Renal cortex interstitium (tissue), 11 donors: Measurements from ENCODE around the gene WARS2. TPM values are rescaled to one million over a fixed set of nuclear protein-coding genes. Genes with fewer than 3 reads are reported as not detected.
A peak's percentile ranks its signal among the peaks of the same experiment; 100 is the strongest.

Experiments
- DNase-seq, 11 donors: peaks; one replicate each; pipeline ENCODE4 v3.0.0-alpha.2; 2013; ENCODE audit warnings: low read depth in 9 of 11, low spot score in 4 of 11; ENCODE audit errors: extremely low read depth in 1 of 11
- polyA plus RNA-seq, 3 donors: library from polyadenylated mRNA; unstranded; fragments of 120-200 nt; gene quantifications; one replicate each; pipeline ENCODE4 v1.2.1, GENCODE V29; 2013; ENCODE audit not compliant: insufficient read length in 3 of 3

The WARS2 gene
- polyA plus RNA-seq, 3 donors = 20.8 to 22.7 (median 22.5) TPM

DNA sequence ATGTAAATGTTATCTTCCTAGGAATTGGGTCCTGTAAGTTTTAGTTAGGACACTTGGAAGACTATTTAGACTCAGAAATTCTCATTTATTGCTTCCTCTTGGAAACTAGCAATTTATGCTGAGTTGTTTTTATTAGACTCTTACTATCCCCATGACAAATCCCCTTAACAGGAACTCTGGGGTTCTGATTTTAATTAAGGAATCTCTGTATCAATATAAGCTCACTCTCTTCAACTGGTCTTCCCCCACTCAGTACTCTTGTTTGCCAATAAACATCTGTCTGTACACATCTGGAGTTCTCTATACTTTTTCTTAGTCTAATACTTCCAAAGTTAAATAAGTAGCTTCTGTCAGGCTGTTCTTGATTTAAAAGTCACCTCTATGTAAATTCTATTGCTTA is 88.2 kb downstream of the WARS2 start:
- no peak for DNase-seq

DNA sequence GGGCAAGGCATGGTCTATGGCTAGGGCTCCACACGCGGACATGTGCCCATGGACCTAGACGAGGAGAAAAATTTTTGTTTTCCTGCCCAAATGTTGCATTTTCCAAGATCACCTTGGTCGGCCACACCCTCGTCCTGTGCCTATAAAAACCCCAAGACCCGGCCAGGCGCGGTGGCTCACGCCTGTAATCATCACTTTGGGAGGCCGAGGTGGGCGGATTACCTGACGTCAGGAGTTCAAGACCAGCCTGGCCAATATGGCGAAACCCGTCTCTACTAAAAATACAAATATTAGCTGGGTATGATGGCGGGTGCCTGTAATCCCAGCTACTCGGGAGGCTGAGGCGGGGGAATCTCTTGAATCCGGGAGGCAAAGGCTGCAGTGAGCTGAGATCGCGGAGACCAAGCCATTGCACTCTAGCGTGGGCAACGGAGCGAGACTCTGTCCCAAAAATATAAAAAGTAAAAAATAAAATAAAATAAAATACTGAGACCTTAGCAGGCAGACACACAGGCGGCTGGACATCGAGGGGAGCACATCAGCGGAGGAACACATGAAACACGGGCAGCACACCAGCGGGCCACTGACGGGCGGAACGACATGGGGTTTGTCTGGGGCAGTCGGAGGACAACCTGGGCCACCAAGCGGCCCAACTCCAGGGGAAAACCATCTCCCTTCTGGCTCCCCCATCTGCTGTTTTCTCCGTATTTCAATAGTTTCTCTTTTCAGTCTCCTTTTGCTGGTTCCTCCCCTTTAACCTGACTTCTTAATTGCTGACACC is 91.6 kb downstream of the WARS2 start:
- DNase-seq = no peak

DNA sequence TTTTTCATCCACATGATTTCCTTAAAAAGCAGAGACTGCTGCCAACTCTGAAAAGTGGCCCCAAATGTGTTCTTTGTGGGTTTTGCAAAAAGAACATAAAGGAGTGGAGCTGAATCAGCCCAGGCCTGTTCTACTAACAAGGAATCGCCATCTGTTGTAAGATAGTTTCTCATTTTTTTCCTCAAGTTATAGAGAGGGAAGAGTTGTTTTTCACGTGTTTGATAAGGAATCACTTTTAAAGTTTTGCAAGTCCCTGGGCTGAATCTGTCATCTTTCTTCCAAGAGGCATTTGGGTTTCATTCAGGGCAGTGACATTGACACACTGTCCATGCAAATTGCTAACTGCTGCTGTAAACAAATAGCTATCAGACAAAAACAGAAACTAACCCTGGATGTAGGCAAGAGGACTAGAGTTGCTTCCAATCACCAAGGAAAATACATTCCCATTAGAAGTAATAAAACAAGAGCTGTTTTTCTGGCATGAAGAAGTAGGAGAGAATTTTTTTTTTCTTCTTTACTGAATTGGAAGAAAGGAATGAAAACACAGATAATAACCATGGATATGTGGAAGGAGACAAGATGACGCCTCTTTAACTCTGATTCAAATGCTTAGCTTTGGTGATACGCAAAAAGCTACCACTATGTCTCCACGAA is 93.5 kb downstream of the WARS2 start:
- no peak for DNase-seq

GRCh38 chr1:119046429-119046784 is 94.0 kb downstream of the WARS2 start:
- no peak for DNase-seq

- peak in 2 of 11 donors; percentile 5 to 15 for DNase-seq
These were observed 95.2 kb downstream of the WARS2 start for GRCh38 chr1:119045096-119045746.

- no peak for DNase-seq
These were observed 99.5 kb downstream of the WARS2 start for GRCh38 chr1:119040906-119041305.

GRCh38 chr1:119040489-119040888 is 100.0 kb downstream of the WARS2 start:
- DNase-seq = no peak

DNA sequence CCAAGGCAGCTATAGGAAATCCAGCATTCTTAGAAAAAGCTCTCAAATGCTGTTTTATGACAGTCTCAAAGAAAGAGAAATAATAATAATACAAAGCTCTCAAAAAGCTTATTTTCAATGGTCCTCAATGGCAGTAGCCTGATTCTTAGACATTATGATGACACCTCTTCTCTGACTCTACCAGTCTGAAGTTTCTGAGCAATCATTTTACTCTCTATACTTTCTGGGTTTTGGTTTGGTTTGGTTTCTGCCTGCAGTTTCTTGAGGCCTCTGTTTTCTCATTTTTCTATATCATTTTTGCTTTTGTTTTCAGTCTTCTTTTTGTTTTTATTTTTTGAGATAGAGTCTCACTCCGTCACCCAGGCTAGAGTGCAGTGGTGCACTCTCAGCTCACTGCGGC is 102.1 kb downstream of the WARS2 start:
- no peak for DNase-seq

DNA sequence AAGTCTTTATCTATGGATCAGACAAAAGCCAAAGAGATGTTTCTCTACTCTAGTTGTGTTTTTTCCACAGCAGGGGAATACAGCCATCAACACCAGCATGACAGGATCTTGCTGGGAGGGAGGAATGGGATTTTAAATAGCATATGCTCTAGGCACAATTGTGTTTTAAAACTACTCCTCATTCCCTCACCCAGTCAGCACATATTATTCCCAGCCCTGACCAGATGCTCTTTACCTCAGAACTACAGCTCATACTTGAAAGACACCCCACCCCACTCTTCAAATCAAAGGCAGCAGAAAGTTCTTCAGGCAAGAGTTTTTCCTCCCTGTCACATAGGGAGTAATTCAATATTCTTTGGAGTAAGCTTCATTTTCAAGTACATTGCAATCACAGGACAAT is 106.1 kb downstream of the WARS2 start:
- DNase-seq = no peak

DNA sequence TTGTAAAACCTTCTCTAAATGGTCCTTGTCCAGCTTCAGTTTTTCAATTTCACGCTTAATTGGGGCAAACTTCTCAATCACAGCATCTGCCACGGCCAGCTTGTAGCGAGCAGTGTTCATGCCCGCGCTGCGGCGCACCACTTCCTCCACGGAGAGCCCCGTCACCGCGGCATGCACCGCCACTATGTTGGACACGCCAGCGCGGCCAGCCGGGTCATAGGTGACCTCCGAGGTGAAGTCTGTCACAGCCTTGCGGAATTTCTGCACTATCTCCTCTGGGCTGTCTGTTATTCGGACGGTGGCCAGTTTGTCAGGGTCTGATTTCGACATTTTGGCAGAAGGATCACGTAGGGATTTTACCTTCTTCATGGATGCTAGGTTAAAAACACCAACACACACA is 107.5 kb downstream of the WARS2 start:
- no peak for DNase-seq

DNA sequence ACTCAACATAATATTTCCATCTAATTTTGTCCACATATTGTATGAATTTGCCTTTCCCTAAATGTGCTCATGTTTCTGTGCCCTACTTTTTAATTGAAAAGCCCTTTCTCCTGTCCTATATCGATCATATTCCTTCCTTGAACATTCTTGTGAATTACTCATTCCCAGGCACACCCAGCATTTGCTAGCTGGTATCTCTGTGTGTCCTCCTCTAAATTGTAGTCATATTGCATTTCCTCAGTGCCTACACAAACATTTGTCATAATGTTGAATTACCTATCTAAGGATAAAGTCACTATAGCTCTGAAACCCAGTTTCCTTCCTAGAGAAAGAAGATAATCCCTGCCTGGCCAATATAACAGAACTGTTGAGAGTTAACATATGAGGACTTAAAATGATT is 112.7 kb downstream of the WARS2 start:
- DNase-seq = no peak

GRCh38 chr1:119026956-119027355 is 113.5 kb downstream of the WARS2 start:
- DNase-seq = no peak

DNA sequence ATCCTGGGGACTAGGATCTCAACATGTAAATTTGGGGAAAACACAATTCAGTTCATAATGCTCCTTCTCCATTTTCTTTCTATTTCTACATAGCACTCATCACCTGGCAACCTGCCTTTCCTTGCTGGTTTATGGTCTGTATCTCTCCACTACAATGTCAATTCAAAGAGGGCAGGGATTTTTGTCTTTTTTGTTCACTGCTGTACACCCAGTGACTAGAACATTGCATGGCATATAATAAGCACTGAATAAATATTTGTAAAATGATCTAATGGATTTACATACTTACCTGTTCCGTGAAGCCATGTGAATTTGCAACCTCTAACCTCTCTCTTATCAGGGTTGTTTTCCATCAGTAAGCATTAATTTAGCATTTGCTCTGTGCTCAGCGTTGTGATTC is 124.9 kb downstream of the WARS2 start:
- DNase-seq = no peak

GRCh38 chr1:119012383-119012782 is 128.1 kb downstream of the WARS2 start:
- DNase-seq = no peak

DNA sequence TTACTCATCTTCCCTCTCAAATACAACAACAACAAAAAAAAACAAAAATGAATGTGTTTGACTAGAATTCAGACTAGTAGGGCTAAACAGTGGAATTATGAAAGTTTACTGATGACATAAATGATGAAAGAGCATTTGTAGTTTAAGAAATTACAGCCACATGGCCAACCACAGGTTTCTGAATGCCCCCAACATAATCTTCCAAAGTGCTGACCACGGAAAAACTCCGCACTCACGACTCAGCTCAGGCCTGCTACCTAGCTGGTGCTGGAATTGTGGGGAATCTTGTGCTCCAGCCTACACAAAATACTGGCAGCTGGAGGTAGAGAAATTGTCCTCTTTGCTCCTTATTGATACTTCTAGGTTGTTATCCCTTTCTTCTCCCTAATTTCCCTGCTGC is 128.7 kb downstream of the WARS2 start:
- no peak for DNase-seq

GRCh38 chr1:119011116-119011515 is 129.3 kb downstream of the WARS2 start:
- DNase-seq = no peak

DNA sequence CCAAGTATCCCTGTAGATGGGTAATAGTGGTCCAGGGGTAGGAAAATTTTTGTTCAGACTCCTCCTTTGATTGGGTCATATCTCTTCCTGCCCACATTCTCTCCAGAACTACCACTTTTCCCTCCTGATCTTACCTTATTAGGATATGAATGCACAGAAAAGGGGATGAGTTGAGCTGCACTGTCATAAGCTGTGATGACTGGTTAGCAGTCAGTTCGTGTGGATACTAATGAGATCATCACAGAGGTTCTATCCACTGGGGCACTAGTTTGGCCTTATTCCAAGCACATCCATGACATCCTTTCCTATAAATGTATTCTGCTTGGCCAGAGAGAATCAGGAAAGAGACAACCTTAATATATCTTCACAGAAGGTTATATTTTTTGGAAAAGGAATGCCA is 130.3 kb downstream of the WARS2 start:
- no peak for DNase-seq

GRCh38 chr1:119009312-119009655 is 131.2 kb downstream of the WARS2 start:
- DNase-seq = no peak

DNA sequence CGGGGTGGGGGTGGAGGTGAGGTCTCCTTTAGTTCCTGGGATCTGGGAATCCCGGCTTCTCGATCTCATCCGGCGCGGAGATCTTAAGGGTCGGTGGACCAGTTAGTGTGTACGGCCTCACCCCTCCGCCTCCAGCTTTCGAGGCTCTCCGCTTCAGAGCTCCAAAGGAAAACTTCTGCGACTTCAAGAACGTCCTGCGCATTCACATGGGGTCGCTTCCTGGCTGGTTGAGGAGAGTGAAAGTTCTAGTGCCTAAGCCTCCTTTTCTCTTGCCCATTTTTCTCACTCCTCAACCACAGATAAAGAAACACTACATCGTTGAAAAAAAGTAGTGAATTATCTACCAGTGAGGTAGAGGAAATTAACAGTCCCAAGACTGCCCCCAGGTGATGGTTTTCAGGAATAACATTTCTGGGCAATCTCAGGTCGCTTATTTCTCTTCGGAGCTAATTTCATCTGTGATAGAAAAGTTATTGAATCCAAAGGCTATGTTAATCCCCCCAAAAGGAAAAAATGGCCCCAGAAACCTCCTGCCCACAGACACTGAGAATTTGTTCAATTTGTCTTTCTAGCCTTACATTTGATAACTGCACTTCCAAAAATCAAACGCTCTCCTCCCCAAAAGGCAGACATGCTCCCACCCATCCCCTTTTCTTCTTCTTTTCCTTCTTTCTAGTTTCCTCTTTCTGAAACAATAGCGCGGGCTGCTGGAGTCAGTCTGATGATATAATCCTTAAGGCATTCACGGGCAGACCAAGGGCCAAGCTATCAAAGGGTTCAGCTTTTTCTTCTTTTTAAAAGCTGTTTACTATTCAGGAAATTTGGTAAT is 131.8 kb downstream of the WARS2 start:
- peak in 2 of 11 donors; percentile 60 to 64 for DNase-seq
